ENCODE data around the gene KIF21B.
A peak's percentile ranks its signal among the peaks of the same experiment; 100 is the strongest.

The KIF21B gene

DNA sequence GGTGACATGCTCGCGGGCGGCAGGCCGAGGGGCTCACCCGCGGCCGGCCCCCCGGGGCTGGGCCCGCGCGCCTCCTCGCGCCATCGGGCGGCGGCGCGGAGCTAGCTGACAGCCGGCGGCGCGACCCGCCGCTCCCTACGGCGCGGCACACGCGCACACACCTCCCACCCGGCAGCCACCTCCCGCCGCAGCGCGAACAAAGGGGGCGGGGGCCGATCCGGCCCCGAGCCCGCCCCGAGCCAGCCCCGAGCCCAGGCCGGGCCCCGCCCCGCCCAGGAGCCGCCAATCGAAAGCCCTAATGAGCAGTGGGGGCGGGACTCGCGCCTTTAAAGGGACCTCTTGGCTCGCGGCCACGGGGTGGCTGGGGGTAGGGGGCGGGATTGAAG lies at the start of gene KIF21B:
Gene KIF21B (minus strand): TSS at position 198 of the 386 bp plus-strand sequence. CDS start 331 bp downstream, outside the sequence.
- no peaks in the 10 kb centered on the region for H3K36me3 Mint-ChIP-seq
- no peaks in the 10 kb centered on the region for H3K9me3 Mint-ChIP-seq
- no peaks in the 10 kb centered on the region for H3K27me3 Mint-ChIP-seq
- DNase-seq (ENCODE audit: low spot score in 2 of 2) (peak; percentile 89 to 90), ATAC-seq (ENCODE audit: low read depth) (peak; percentile 78)
- H3K4me1 Mint-ChIP-seq, result peaks cover 53% of the 10 kb centered on the region
- H3K4me3 Mint-ChIP-seq, result peak within 1 kb of the TSS; percentile 93
- peak within 1 kb of the TSS; percentile 95 for H3K27ac Mint-ChIP-seq

GRCh38 chr1:201072922-201073321 lies 49.4 kb upstream of the KIF21B start:
- peaks cover 10% of the 10 kb centered on the region for H3K4me1 Mint-ChIP-seq
- H3K9me3 Mint-ChIP-seq, result no peaks in the 10 kb centered on the region
- H3K27ac Mint-ChIP-seq, result no peak overlapping the region
- ATAC-seq (ENCODE audit: low read depth) (no peak), DNase-seq (ENCODE audit: low spot score in 2 of 2) (no peak)
- H3K36me3 Mint-ChIP-seq, result no peaks in the 10 kb centered on the region
- H3K27me3 Mint-ChIP-seq, result peaks cover 4% of the 10 kb centered on the region
- H3K4me3 Mint-ChIP-seq, result no peak overlapping the region

DNA sequence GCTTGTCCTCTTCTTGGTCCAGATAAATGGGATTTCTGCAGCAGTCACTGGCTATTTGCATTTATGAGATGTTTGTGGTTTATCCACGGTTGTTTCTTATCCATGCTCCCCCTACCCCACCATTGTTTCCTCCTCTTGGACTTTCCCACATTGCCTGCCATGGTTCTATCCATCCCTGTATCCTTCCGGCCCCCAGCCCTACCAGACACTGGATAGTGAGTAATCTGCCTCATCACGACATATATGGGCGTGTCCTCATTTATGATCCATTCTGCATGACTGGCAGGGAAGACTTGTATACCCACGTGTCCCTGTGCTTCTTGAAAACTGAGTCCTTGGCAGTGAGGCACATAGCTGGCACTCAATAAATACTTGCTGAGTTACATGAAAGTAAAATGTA lies 48.6 kb upstream of the KIF21B start:
- no peak overlapping the region for H3K27ac Mint-ChIP-seq
- H3K27me3 Mint-ChIP-seq, result peaks cover 1% of the 10 kb centered on the region
- DNase-seq (ENCODE audit: low spot score in 2 of 2) (no peak), ATAC-seq (ENCODE audit: low read depth) (no peak)
- H3K4me1 Mint-ChIP-seq, result peaks cover 10% of the 10 kb centered on the region
- H3K36me3 Mint-ChIP-seq, result no peaks in the 10 kb centered on the region
- H3K4me3 Mint-ChIP-seq, result no peak overlapping the region
- no peaks in the 10 kb centered on the region for H3K9me3 Mint-ChIP-seq

DNA sequence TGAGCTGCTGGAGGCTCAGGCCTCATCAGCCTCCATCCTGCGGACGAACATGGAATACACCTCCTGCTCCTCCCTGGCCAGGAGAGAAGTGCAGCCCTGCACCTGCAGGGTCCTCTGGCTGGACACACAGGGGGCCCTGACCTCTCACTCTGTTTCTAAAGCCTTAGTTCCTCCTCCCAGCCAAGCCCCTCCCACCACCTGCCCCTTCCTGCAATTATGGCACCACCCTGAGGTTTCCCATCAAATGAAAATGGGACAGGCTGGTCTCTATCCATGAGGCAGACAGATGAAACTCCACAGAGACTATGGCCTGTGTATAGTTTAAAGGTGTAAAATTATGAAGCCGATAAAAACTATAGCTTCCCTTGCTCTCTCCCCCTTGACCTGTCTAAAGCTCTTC lies 46.1 kb upstream of the KIF21B start:
- DNase-seq (ENCODE audit: low spot score in 2 of 2) (no peak), ATAC-seq (ENCODE audit: low read depth) (no peak)
- peaks cover 10% of the 10 kb centered on the region for H3K4me1 Mint-ChIP-seq
- no peaks in the 10 kb centered on the region for H3K9me3 Mint-ChIP-seq
- no peak overlapping the region for H3K4me3 Mint-ChIP-seq
- H3K27me3 Mint-ChIP-seq, result peaks cover 7% of the 10 kb centered on the region
- H3K27ac Mint-ChIP-seq, result no peak overlapping the region
- no peaks in the 10 kb centered on the region for H3K36me3 Mint-ChIP-seq

GRCh38 chr1:201068976-201069375 lies 45.5 kb upstream of the KIF21B start:
- Mint-ChIP-seq H3K27me3 (peaks cover 10% of the 10 kb centered on the region), H3K4me1 (peaks cover 10% of the 10 kb centered on the region), H3K9me3 (no peaks in the 10 kb centered on the region), H3K36me3 (no peaks in the 10 kb centered on the region), H3K4me3 (no peak overlapping the region), H3K27ac (no peak overlapping the region)
- no peak for ATAC-seq (ENCODE audit: low read depth)
- DNase-seq (ENCODE audit: low spot score in 2 of 2), result no peak

DNA sequence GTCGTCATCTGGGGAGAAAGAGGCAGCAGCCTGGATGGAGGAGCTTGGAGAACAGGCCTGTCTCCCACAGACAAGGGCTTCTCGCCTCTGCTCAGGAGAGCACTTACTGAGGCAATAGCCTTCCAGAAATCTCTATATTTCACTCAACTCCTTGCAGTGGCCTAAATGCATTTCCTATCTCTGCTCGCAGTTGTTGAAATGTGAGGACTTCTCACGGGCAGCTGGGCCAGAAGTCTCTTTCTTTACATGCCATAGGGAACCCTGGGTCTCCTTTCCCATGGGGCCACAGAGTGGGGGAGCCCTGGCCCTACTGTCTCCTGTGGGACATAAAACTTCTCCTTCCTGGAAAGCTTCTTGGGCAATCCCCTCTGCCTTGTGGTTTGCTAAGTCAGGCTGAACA lies 43.5 kb upstream of the KIF21B start:
- peaks cover 12% of the 10 kb centered on the region for H3K27me3 Mint-ChIP-seq
- H3K9me3 Mint-ChIP-seq, result no peaks in the 10 kb centered on the region
- peaks cover 7% of the 10 kb centered on the region for H3K4me1 Mint-ChIP-seq
- no peaks in the 10 kb centered on the region for H3K36me3 Mint-ChIP-seq
- DNase-seq (ENCODE audit: low spot score in 2 of 2), result no peak
- no peak for ATAC-seq (ENCODE audit: low read depth)
- H3K4me3 Mint-ChIP-seq, result no peak overlapping the region
- H3K27ac Mint-ChIP-seq, result no peak overlapping the region

DNA sequence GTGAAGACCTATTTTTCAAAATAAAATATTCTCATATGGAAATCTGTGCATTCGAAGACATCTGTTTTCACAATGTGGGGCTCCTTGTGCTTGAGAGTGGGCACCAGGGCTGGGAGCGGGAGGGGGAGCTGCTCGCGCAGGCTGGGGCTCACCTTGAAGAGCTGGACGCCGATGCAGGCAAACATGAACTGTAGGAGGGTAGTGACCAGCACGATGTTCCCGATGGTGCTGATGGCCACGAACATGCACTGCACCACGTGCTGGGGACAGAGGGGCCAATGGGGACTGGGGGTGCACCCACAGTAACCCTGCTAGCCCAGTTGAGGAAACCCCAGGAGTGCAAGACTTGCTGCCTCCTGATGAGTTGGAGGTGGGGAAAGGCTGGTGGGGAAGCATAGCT lies 42.2 kb upstream of the KIF21B start:
- Mint-ChIP-seq H3K27me3 (peaks cover 16% of the 10 kb centered on the region), H3K27ac (no peak overlapping the region), H3K4me3 (no peak overlapping the region), H3K9me3 (no peaks in the 10 kb centered on the region), H3K36me3 (no peaks in the 10 kb centered on the region), H3K4me1 (no peaks in the 10 kb centered on the region)
- ATAC-seq (ENCODE audit: low read depth) (no peak), DNase-seq (ENCODE audit: low spot score in 2 of 2) (no peak)

GRCh38 chr1:201064806-201065205 lies 41.3 kb upstream of the KIF21B start:
- H3K9me3 Mint-ChIP-seq, result no peaks in the 10 kb centered on the region
- no peak overlapping the region for H3K27ac Mint-ChIP-seq
- H3K27me3 Mint-ChIP-seq, result peaks cover 16% of the 10 kb centered on the region
- ATAC-seq (ENCODE audit: low read depth) (no peak), DNase-seq (ENCODE audit: low spot score in 2 of 2) (no peak)
- no peak overlapping the region for H3K4me3 Mint-ChIP-seq
- H3K36me3 Mint-ChIP-seq, result no peaks in the 10 kb centered on the region
- no peaks in the 10 kb centered on the region for H3K4me1 Mint-ChIP-seq

DNA sequence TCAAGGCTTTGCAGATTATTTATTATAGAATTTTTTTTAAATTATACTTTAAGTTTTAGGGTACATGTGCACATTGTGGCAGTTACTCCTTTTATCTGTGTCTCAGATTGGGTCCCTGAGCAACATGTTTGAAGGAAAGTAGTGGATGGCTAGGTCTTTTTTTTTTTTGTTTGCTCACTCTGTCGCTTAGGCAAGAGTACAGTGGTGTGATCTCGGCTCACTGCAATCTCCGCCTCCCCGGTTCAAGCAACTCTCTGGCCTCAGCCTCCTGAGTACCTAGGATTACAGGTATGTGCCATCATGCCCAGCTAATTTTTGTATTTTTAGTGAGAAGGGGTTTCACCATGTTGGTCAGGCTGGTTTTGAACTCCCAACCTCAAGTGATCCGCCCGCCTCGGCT lies 39.6 kb upstream of the KIF21B start:
- Mint-ChIP-seq H3K9me3 (no peaks in the 10 kb centered on the region), H3K4me3 (no peak overlapping the region), H3K27ac (no peak overlapping the region), H3K36me3 (no peaks in the 10 kb centered on the region), H3K4me1 (peaks cover 1% of the 10 kb centered on the region), H3K27me3 (peaks cover 14% of the 10 kb centered on the region)
- DNase-seq (ENCODE audit: low spot score in 2 of 2), result no peak
- ATAC-seq (ENCODE audit: low read depth), result no peak

DNA sequence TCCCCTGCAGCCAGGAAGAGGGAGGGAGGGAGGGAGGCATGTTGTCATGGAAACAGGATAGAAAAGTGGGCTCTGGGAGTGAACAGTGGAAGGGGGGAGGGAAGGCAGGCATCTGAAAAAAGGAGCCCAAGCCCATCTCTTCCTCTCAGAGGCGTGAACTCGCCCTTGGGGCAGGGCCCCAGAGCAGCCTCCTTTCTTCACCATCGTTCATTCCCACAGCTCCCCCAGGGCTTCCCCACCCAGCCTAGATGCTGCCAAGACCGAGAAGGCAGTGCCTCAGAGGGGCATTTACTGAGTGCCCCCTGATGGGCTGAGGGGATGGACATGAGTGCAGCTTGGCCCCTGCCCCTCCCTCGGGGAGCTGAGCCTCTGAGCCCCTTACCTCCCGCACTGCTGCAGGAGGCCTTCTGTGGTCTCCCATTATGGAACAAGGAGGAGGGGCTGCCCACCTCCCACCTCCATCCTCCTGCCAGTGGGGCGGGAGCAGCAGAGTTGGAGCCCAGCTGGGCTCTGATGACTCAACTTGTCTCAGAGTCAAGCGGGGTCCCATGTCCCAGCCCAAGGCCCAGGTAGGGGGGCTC lies 39.1 kb upstream of the KIF21B start:
- no peaks in the 10 kb centered on the region for H3K9me3 Mint-ChIP-seq
- DNase-seq (ENCODE audit: low spot score in 2 of 2), result no peak
- peaks cover 14% of the 10 kb centered on the region for H3K27me3 Mint-ChIP-seq
- peaks cover 6% of the 10 kb centered on the region for H3K4me1 Mint-ChIP-seq
- H3K4me3 Mint-ChIP-seq, result no peak overlapping the region
- H3K36me3 Mint-ChIP-seq, result no peaks in the 10 kb centered on the region
- no peak overlapping the region for H3K27ac Mint-ChIP-seq
- ATAC-seq (ENCODE audit: low read depth), result no peak

- peaks cover 14% of the 10 kb centered on the region for H3K27me3 Mint-ChIP-seq
- H3K4me1 Mint-ChIP-seq, result peaks cover 9% of the 10 kb centered on the region
- H3K9me3 Mint-ChIP-seq, result no peaks in the 10 kb centered on the region
- no peak overlapping the region for H3K27ac Mint-ChIP-seq
- H3K36me3 Mint-ChIP-seq, result no peaks in the 10 kb centered on the region
- DNase-seq (ENCODE audit: low spot score in 2 of 2), result no peak
- no peak overlapping the region for H3K4me3 Mint-ChIP-seq
- ATAC-seq (ENCODE audit: low read depth), result no peak
These were observed 38.4 kb upstream of the KIF21B start for GRCh38 chr1:201061886-201062285.

GRCh38 chr1:201061049-201061448 lies 37.5 kb upstream of the KIF21B start:
- Mint-ChIP-seq H3K36me3 (no peaks in the 10 kb centered on the region), H3K27ac (no peak overlapping the region), H3K4me3 (no peak overlapping the region), H3K27me3 (peaks cover 10% of the 10 kb centered on the region), H3K4me1 (peaks cover 12% of the 10 kb centered on the region), H3K9me3 (no peaks in the 10 kb centered on the region)
- no peak for ATAC-seq (ENCODE audit: low read depth)
- no peak for DNase-seq (ENCODE audit: low spot score in 2 of 2)

GRCh38 chr1:201060586-201060985 lies 37.1 kb upstream of the KIF21B start:
- Mint-ChIP-seq H3K4me1 (peaks cover 17% of the 10 kb centered on the region), H3K27me3 (peaks cover 10% of the 10 kb centered on the region), H3K9me3 (no peaks in the 10 kb centered on the region), H3K27ac (no peak overlapping the region), H3K4me3 (no peak overlapping the region), H3K36me3 (no peaks in the 10 kb centered on the region)
- ATAC-seq (ENCODE audit: low read depth), result no peak
- DNase-seq (ENCODE audit: low spot score in 2 of 2), result no peak

- H3K27me3 Mint-ChIP-seq, result peaks cover 10% of the 10 kb centered on the region
- no peaks in the 10 kb centered on the region for H3K9me3 Mint-ChIP-seq
- no peak overlapping the region for H3K27ac Mint-ChIP-seq
- DNase-seq (ENCODE audit: low spot score in 2 of 2), result no peak
- H3K4me3 Mint-ChIP-seq, result no peak overlapping the region
- H3K4me1 Mint-ChIP-seq, result peaks cover 17% of the 10 kb centered on the region
- no peak for ATAC-seq (ENCODE audit: low read depth)
- no peaks in the 10 kb centered on the region for H3K36me3 Mint-ChIP-seq
These were observed 36.5 kb upstream of the KIF21B start for GRCh38 chr1:201059871-201060555.

DNA sequence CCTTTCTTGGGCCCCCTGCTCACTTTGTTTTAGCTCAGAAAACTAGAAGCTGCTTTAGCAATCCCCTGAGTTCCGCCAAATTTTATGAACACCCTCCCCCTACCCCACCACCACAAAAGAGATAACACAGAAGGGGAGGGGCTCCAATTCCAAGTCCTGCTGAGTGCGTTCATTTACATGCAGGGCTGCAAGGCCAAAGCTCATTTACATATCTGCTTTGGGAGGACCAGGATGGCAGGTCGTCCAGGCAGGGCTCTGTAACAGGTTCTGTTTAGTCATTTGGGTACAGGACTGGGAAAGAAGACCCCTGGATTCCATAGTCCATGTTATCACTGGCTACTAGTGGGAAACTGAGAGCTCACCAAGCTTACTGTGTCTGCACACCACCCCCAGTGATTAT lies 35.9 kb upstream of the KIF21B start:
- Mint-ChIP-seq H3K27ac (no peak overlapping the region), H3K27me3 (peaks cover 6% of the 10 kb centered on the region), H3K36me3 (no peaks in the 10 kb centered on the region), H3K4me3 (no peak overlapping the region), H3K4me1 (peaks cover 21% of the 10 kb centered on the region), H3K9me3 (no peaks in the 10 kb centered on the region)
- DNase-seq (ENCODE audit: low spot score in 2 of 2), result no peak
- no peak for ATAC-seq (ENCODE audit: low read depth)

Measured in memory B cell (primary cell).